ENCODE data around the gene NDUFAF8. TPM values are rescaled to one million over a fixed set of nuclear protein-coding genes. Genes with fewer than 3 reads are reported as not detected.

NDUFAF8 gene
- total RNA-seq, 2 donors from 2014 or later: 27.8 to 33.7 TPM

DNA sequence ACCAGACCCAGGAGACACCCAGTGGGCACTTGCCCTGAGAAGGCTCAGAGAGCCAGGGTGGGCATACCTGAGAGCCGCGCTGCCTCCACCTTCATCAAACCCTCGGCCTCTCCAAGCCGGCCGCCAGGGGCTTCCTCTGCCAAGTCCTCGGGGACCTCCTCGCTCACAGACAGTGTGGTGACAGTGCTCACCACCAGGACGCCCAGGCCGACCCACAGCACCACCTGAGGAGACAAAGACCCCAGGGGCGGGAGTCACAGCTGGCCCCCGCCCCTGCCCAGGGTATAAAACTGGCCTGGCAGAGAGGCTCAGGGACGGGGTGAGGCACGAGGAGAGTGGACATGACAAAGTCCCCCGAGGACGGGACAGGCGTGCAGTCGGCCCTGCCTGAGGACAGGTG, 21.1 kb downstream of the NDUFAF8 start:
- intact Hi-C loops (cut with DNase I): no loop called here
- DNase-seq (ENCODE audit: low spot score): no peak

DNA sequence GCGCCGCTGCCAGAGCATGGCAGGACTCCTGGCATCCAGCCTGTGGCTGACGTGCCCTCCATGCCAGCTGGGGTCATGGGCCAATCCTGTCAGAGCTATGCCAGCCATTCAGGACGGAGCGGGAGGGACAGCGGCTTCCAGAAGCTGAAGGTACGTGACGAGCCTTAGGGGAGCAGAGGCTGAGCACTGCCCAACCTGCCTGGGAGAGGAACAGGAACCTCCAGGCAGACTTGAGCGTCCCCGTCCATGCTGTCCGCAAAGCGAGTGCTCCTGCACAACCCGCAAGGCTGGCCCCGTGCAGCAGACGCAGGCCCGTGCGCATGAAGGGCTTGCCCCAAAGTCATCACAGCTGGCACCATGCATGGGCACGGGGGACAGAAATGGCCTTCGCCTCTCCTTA, 21.5 kb downstream of the NDUFAF8 start:
- intact Hi-C loops (cut with DNase I): no loop called here

DNA sequence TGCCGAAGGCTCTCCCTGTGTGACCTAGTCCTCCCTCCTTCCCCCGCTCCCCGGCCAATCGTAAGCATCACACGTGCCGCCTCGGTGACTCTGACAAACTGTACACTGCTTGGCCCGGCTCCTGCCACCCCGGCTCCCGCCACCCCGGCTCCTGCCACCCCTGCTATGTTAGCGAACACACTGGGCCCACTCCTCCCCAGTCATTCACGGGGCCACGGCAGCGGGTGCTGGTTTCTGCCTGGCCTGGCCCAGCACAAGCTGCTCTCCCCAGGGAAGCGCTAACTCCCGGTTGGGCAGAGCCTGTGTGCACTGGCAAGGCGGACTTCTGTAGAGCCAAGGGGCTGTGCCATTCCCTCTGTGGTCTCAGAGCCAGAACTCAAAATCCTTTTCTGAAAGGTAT, 22.0 kb downstream of the NDUFAF8 start:
- intact Hi-C loops (cut with DNase I): no loop called here
- no peak for DNase-seq (ENCODE audit: low spot score)

More for the DNA sequence above, 21.5 kb downstream of the NDUFAF8 start:
- no peak for DNase-seq (ENCODE audit: low spot score)

DNA sequence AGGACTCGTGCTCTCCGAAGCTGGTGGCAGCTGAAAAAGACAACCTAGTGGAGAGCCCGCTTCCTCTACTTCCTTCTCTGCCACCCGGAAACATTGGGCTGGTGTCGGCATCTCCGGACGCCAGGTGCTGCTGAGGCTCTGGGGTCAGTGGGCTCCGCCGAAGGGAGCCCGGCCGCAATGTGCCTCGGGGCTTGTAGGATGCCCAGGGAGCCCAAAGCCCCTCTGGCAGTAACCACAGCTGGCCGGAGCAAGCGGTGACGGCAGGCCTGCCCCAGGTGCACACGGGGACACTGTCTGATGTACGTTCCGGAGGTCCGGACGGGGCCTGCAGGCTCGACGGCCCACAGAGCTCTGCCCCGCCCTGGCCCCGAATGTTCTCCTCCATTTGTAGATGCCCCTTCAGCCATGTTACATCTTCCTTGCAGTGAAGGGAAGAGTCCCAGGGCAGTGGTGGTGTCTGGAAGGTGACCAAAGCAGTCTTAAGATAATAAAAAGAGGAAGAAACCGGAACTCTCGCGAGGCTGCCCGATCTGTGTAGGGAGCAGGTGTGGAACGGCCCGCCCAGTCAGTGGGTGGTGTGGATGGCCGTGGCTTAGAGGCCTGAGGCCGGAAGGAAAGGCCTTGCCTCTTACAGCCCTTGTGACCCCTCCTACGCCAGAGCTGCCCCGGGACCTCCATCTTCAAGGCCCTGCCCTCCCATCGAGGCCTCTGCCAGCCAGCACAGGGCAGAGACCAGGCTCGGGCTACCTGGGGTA, 22.6 kb downstream of the NDUFAF8 start:
- intact Hi-C loops (cut with DNase I): no loop called here
- DNase-seq (ENCODE audit: low spot score): no peak

DNA sequence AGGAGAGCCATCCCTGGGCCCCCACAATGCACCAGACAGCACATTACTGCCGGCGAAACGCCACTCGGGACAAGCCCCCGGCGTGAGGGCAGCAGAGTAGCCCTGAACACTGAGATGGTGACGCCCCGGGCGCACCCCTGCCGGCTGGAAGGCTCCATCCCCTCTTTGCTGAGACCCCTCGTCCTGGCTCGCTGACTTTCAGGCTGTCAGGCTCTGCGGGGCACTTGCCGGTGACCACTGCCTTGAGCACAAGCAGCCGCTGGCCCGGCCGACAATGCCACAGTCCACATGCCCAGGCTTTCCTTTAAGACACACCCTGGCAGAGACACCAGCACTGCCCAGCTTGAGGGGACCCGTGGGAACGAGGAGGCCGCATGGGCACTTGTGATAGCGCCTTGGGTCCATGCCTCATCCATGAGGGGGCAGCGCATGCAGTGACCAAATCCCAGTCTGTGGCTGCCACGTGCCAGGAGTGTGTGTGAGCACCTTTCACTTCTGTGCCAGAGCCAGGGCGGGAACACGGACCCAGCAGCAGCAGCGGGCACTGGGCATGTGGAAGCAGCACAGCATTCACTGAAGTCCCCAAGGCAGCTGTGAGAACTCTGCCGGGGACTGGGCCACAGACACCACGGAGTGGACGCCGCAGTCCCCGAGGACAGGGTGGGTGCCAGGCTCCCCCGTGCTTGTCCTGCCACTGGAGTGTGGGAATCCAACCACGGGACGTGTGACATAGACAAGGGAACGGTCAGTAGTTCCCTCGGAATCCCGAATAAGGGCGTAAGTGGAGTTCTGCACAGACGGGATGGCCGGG, 24.5 kb downstream of the NDUFAF8 start:
- intact Hi-C loops (cut with DNase I): no loop called here
- DNase-seq (ENCODE audit: low spot score): no peak

DNA sequence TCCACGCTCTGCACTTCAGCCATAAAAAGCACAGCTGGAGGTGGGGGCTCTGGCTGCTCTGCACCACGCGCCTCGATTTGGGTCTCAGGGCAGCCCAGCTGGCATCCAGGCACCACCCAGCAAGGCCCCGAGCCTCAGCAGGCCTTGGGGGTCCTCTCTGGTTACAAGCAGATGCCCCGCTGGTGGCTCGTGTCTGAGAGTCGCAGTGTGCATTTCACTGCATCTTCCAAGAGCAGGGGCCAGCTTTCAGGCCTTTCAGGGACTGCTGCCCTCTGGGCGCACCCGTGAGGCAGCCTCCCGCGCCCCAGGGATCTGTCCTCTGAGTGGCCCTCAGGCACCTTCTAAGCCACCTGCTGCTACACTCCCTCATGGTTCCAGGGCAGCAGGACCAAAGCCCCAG, 25.5 kb downstream of the NDUFAF8 start:
- DNase-seq (ENCODE audit: low spot score): no peak
- intact Hi-C loops (cut with DNase I): loop anchor here in 1 of 2 donors (5.0 kb wide), 1 partner anchor 327 kb away; no protein-coding TSS in a partner anchor

DNA sequence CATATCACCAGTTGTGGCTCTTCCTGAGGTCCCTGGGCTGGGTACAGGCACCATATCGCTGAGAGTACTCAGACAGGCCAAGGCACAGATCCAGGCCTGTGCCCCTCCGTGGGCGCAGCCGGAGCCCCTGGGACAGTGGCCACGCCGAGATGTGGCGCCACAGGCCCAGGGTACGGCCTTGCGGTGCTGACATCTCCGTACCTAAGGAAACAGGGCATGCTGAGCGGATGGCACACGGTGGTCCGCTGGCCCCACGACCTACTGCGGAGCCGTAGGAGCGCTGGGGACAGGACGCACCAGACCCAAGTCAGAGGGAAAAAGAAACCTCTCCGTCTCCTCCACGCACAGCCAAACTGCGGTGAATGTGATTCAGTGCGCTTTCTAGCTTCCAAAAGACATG, 26.5 kb downstream of the NDUFAF8 start:
- intact Hi-C loops (cut with DNase I): loop anchor here in 1 of 2 donors (5.0 kb wide), 1 partner anchor 328 kb away; no protein-coding TSS in a partner anchor
- no peak for DNase-seq (ENCODE audit: low spot score)

DNA sequence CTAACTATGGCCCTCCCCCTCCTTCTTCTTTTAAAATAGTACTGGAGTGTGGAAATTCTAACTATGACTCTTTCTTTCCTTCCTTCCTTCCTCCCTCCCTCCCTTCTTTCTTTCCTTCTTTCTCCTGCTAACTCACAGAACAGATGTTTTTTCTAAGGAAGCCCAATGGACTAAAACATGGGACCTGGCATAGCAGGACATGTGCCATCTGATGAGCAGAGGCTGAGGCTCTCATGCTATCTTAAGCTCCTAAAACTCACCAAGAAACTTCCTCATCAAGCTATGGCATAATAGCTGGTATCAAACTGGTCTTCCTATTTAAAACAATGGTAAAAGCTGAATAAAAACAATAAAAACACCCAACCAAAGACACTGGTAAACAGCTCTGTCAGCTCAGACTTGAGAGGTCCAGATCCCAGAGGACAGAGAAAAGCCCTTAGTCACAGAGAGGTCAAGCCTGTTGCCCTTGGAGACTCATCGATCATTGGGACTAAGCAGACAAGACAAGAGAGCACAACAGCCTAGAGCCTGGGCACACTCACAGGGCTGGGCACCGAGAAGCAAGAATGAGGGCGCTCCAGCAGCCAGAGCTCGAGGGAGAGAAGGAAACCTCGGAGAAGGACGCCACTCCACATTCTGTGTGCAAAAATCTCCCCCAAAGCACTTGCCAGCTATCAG, 28.4 kb downstream of the NDUFAF8 start:
- intact Hi-C loops (cut with DNase I): loop anchor here in 1 of 2 donors (5.0 kb wide), 1 partner anchor 330 kb away; no protein-coding TSS in a partner anchor
- DNase-seq (ENCODE audit: low spot score): no peak

DNA sequence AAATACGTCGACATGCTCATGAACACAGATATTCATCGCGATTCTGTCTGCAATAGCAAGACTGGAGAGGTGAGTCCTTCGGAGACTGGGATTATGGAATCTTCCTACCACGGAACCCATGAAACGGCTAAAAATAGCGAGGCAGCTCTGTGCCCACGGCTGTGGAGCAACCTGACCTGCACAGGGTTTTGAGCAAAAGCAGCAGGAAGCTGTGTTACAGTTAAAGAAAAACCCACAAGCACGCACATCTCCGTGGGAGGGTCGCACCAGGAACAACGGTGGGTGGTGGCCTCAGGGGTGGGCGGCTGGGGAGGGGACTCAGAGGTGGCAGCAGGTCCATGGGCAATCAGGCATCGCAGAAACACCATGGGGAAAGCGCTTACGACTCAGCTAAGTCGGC, 31.2 kb downstream of the NDUFAF8 start:
- intact Hi-C loops (cut with DNase I): no loop called here
- no peak for DNase-seq (ENCODE audit: low spot score)

DNA sequence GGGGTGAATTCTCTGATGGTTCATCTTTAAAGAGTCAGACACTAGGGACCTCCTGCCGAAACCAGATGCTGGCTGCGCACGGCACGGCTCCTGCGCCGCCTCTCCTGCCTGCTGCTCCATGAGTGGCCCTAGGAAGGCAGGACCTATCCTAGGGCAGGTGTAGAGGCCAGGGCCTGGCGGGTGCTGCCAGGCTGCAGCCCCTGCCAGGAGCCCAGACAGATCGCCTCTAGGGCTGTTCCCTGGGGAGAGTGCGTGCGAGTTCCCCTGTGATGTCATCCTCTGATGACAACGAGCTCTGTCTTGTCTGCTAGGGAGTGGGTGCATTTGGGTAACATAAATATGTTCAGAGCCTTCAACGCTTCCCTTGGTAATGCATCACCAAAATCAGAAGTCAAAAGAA, 32.1 kb downstream of the NDUFAF8 start:
- no peak for DNase-seq (ENCODE audit: low spot score)
- intact Hi-C loops (cut with DNase I): no loop called here

DNA sequence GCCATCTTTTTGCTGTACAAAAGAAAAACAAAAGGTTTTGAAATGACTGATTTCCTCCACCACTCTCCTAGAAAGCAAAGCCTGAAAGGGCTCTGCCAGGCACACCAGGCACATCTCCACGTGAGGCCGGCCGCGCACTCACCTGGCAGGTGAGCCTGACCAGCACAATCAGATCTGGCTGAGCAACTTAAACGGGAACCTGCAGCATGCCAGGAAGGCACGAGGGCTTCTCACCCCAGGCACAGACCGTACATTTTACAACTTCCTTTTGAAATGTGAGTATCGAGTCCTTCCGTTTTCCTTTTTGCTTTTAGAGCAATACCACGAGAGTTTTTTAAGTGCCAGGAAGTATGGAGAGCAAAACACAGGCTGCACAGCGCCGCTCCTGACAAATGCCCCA, 33.5 kb downstream of the NDUFAF8 start:
- intact Hi-C loops (cut with DNase I): no loop called here
- DNase-seq (ENCODE audit: low spot score): no peak

DNA sequence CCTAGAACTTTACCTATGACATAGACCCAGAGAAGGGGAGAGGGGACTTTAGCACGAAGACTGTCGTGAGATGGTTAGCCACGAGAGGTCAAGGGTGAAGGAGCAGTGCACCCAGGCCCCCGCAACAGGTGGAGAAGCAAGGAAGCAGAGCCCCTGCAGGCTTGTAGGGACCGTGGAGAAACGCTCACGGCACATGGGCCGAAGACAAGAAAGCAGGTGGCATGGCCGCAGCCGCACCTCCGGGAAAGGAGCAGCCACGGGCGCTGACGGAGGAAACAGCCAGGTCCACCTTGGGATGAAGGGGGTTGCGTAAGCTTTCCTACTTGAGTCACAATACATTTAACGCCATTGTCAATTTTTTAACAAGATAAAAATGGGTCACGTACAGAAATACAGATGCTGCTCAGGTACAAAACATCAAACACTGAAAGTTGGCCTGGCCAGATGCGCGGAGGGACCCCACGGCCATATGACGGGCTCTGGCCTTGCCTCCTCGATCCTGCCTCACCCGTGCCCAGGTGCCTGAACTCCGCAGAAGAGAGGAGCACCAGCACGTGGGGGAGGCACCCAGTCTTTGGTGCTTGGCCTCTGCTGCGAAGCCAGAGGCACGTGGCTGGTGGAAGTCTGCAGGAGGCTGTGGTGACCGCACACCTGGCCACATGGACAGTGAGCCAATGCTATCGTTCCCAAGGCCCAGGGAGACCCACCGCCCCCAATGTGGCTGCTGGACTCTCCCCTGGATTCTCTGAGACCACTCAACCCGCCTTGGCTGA, 34.8 kb downstream of the NDUFAF8 start:
- intact Hi-C loops (cut with DNase I): no loop called here

DNA sequence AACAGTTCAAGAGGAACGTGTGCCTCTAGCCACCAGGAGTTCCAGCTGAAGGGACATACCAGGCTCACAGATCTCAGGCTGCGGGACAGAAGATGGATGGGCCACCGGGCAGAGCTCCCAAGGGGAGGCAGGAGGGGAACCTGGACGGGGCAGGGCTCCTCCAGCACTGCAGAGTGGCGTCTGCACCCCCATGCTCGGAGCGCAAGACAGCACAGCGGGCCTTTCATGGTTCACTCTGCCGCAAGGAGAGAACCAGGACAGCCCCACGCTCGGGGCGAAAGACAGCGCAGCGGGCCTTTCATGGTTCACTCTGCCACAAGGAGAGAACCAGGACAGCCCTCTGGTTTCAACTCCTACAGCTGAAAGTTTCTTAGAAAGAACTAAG, 35.3 kb downstream of the NDUFAF8 start:
- intact Hi-C loops (cut with DNase I): no loop called here
- DNase-seq (ENCODE audit: low spot score): no peak

More for the DNA sequence above, 34.8 kb downstream of the NDUFAF8 start:
- no peak for DNase-seq (ENCODE audit: low spot score)

DNA sequence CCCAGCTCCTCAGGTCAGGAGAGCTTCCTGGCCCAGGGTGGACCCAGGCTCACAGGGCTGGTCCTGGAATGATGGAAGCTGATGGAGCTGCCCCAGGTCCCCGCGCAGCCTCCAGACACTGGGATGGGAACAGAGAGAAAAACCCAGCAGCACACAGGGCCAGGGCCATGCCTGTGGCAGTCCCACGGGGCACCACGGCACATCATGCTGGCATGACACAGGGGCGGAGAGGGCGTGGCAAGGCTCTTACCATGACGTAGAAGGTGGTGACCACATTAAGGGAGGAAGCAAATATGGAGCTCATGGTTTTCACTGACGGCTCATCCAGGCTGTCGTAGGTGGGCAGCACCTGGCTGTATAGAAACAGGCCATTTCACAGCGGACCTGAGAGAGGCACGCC, 37.7 kb downstream of the NDUFAF8 start:
- DNase-seq (ENCODE audit: low spot score): no peak
- intact Hi-C loops (cut with DNase I): loop anchor here in 1 of 2 donors (1.0 kb wide), 1 partner anchor 17 kb away; no protein-coding TSS in a partner anchor

DNA sequence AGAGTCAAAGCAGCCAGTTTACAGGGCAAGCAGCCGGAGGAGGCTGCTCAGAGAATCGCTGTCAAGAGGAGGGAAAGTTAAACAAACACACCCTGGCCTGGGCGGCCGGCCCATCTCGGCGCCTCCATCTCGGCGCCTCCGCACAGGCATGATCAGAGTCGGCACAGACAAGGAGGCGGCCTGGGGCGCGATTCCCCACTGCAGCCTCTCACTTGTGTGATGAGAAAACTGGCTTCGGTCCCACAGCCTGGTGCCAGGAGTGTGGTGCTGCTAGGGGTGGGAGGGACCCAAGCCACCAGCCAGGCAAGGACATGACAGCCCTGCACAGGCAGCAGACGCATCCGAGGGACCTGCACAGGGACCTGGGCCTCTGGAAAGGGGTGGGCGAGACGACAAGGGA, 38.3 kb downstream of the NDUFAF8 start:
- intact Hi-C loops (cut with DNase I): no loop called here
- DNase-seq (ENCODE audit: low spot score): no peak

DNA sequence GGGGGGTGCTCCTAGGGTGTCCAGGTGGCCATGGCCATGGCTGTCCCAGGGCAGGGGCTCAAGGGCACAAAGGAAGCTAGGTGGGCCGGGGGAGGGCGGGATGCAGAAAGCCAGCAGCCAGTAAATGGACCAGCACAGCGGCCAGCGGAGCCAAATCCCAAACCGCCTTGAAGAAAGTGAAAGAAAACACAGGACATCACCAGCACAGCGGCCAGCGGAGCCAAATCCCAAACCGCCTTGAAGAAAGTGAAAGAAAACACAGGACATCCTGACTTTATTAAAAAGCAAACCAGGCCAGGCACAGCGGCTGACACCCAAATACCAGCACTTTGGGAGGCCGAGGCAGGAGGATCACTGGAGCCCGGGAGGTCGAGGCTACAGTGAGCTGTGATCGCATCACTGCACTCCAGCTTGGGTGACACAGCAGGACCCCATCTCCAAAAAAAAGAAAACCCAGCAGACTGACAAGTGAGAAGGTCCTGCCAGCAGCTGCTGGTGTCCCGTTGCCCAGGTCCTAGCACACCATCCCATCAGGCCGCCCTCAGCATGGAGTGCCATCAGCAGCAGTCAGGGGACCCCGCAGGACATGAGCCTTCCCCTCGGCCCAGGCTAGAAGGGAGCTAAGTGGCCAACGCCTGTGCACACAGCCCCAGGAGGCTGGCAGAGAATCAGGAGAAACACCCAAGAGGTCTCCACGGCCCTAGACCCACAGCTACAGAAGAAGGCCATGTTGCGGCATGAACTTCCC, 39.0 kb downstream of the NDUFAF8 start:
- intact Hi-C loops (cut with DNase I): no loop called here
- no peak for DNase-seq (ENCODE audit: low spot score)

DNA sequence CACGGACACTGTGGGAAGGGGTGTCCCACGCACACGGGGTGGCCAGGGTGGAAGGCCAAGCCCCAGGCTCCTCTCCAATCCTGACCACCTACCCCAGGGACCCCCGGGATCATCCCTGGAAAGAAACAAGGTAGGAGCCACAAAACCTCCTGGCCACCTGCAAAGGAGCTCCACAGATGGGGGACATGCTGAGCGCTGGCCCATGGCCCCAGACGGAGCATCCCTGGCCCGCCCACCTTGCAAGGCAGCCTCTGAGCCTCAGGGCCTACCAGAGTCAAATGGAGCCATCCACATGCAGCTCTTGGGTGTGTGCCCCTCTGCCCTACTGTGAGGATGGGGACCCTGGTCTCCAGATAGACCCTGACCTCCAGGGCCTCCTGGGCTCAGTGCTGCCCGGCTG, 39.7 kb downstream of the NDUFAF8 start:
- intact Hi-C loops (cut with DNase I): no loop called here
- no peak for DNase-seq (ENCODE audit: low spot score)

All from posterior vena cava (tissue), 2 donors.